CD14-positive monocyte (primary cell): Measurements from ENCODE around the gene ASPSCR1. TPM values are rescaled to one million over a fixed set of nuclear protein-coding genes. Genes with fewer than 3 reads are reported as not detected.

Source experiments
- DNase-seq, 3 donors: peaks; one replicate each; pipeline ENCODE4 v3.0.0-alpha.2; 2011 to 2022
- H2AFZ ChIP-seq: 2 replicates; pipeline ENCODE4 v1.6.0; 2012; ENCODE audit warnings: mild to moderate bottlenecking, low read depth, low read length, inconsistent platforms; ENCODE audit not compliant: insufficient read depth, poor library complexity, severe bottlenecking
- H3K27ac ChIP-seq, 2 donors: 1 replicate in 1 of 2; 2 replicates in 1 of 2; pipeline ENCODE4 v1.5.1; 2012 to 2013; ENCODE audit warnings: low read length in 2 of 2, control low read depth in 1 of 2, inconsistent platforms in 1 of 2, low read depth in 1 of 2, mild to moderate bottlenecking in 1 of 2
- H3K27me3 ChIP-seq, 2 donors: one replicate each; pipeline versions ENCODE4 v1.6.0 to v1.6.1; 2011 to 2013; ENCODE audit warnings: low read length in 2 of 2; ENCODE audit not compliant: control insufficient read depth in 2 of 2, insufficient read depth in 2 of 2
- H3K36me3 ChIP-seq, 2 donors: replicated peaks in 1 of 2; 1 replicate in 1 of 2; 2 replicates in 1 of 2; pipeline versions ENCODE4 v1.5.1 to v1.6.1; 2012 to 2013; ENCODE audit warnings: low read length in 2 of 2, control low read depth in 1 of 2, inconsistent platforms in 1 of 2, mild to moderate bottlenecking in 1 of 2; ENCODE audit not compliant: insufficient read depth in 2 of 2, control insufficient read depth in 1 of 2
- H3K4me1 ChIP-seq, 2 donors: 1 replicate in 1 of 2; 2 replicates in 1 of 2; pipeline versions ENCODE4 v1.5.1 to v1.6.1; 2012 to 2013; ENCODE audit warnings: low read length in 2 of 2, control low read depth in 1 of 2, inconsistent platforms in 1 of 2, mild to moderate bottlenecking in 1 of 2, moderate library complexity in 1 of 2; ENCODE audit not compliant: insufficient read depth in 2 of 2, control insufficient read depth in 1 of 2
- H3K4me2 ChIP-seq: replicated peaks from 2 replicates; pipeline ENCODE3; 2012; ENCODE audit warnings: low read length, moderate library complexity, mild to moderate bottlenecking; ENCODE audit not compliant: poor library complexity, severe bottlenecking; ENCODE audit errors: extremely low read depth
- H3K4me3 ChIP-seq, 3 experiments: fragments of 200-600 bp in 1 of 3; sonication (generic) in 1 of 3; replicated peaks in 1 of 3; 1 replicate in 2 of 3; 2 replicates in 1 of 3; pipeline ENCODE4 v1.5.1; 2011 to 2013; ENCODE audit warnings: low read length in 3 of 3, mild to moderate bottlenecking in 3 of 3, control low read depth in 2 of 3, low read depth in 2 of 3, inconsistent platforms in 1 of 3, moderate library complexity in 1 of 3
- H3K79me2 ChIP-seq: 2 replicates; pipeline ENCODE4 v1.6.0; 2012; ENCODE audit warnings: mild to moderate bottlenecking, control low read depth, inconsistent platforms, low read length, moderate library complexity; ENCODE audit not compliant: insufficient read depth
- H3K9ac ChIP-seq: 2 replicates; pipeline ENCODE4 v1.6.0; 2017; ENCODE audit warnings: low read length, mild to moderate bottlenecking; ENCODE audit not compliant: insufficient read depth, poor library complexity, severe bottlenecking
- H3K9me3 ChIP-seq, 2 donors: replicated peaks in 1 of 2; 1 replicate in 1 of 2; 2 replicates in 1 of 2; pipeline versions ENCODE4 v1.5.1 to v1.6.1; 2012 to 2013; ENCODE audit warnings: low read length in 2 of 2, control low read depth in 1 of 2; ENCODE audit not compliant: control insufficient read depth in 1 of 2, insufficient read depth in 1 of 2
- H4K20me1 ChIP-seq: 2 replicates; pipeline ENCODE4 v1.6.0; 2012; ENCODE audit warnings: mild to moderate bottlenecking, low read length, control low read depth, moderate library complexity; ENCODE audit not compliant: insufficient read depth
- H3K27ac Mint-ChIP-seq, 7 donors: one replicate each; pipeline ENCODE4 v1.8.0; 2020; ENCODE audit warnings: mild to moderate bottlenecking in 7 of 7, mixed read lengths in 7 of 7, moderate library complexity in 6 of 7, inconsistent platforms in 2 of 7
- H3K27me3 Mint-ChIP-seq, 3 donors: one replicate each; pipeline ENCODE4 v1.8.0; 2021 to 2022; ENCODE audit warnings: low read depth in 3 of 3, mild to moderate bottlenecking in 3 of 3, mixed read lengths in 3 of 3, moderate library complexity in 3 of 3, inconsistent platforms in 1 of 3
- H3K36me3 Mint-ChIP-seq, 2 donors: one replicate each; pipeline ENCODE4 v1.8.0; 2020; ENCODE audit warnings: mixed read lengths in 2 of 2, inconsistent platforms in 1 of 2, mild to moderate bottlenecking in 1 of 2
- H3K4me1 Mint-ChIP-seq: one replicate; pipeline ENCODE4 v1.8.0; 2020; ENCODE audit warnings: mild to moderate bottlenecking, mixed read lengths
- H3K4me3 Mint-ChIP-seq, 2 donors: one replicate each; pipeline ENCODE4 v1.8.0; 2020; ENCODE audit warnings: mild to moderate bottlenecking in 2 of 2, mixed read lengths in 2 of 2, moderate library complexity in 1 of 2
- H3K9me3 Mint-ChIP-seq, 7 donors: one replicate each; pipeline ENCODE4 v1.8.0; 2020 to 2022; ENCODE audit warnings: mixed read lengths in 7 of 7, mild to moderate bottlenecking in 6 of 7, moderate library complexity in 6 of 7, inconsistent platforms in 2 of 7
- CTCF ChIP-seq: fragments of 200-600 bp; IDR thresholded peaks from one replicate; pipeline ENCODE4 v1.8.0; 2022; ENCODE audit warnings: antibody characterized with exemption, mild to moderate bottlenecking
- WGBS: methylation state at CpG from one replicate; pipeline ENCODE4 v1.1.5; 2013; ENCODE audit warnings: missing lambda C conversion rate; ENCODE audit not compliant: insufficient coverage; 5-methylcytosine and 5-hydroxymethylcytosine counted together
- intact Hi-C, 2 donors: fragments of 100-400 bp; cut with micrococcal nuclease; formaldehyde crosslinking; loops; one replicate each; pipeline versions ENCODE4 v1.15.0 to v1.15.1; 2023
- polyA minus RNA-seq: library from RNA; depleted of rRNA, polyadenylated mRNA; stranded (reverse); fragments of >200 nt; gene quantifications from 2 replicates; pipeline ENCODE4 v1.2.3, GENCODE V29; 2012
- polyA plus RNA-seq, 3 donors: library from polyadenylated mRNA; depleted of rRNA in 1 of 3; unstranded in 2 of 3; stranded (reverse) in 1 of 3; fragments of 300-500 nt in 2 of 3; fragments of >200 nt in 1 of 3; fragmentation: Illumina TruSeq in 2 of 3; gene quantifications; 1 replicate in 2 of 3; 2 replicates in 1 of 3; pipeline ENCODE4 v1.2.3, GENCODE V29; 2012 to 2021
- total RNA-seq, 12 experiments: library from RNA in 1 of 12; stranded (reverse) in 1 of 12; fragments of 120-200 nt in 1 of 12; gene quantifications; one replicate each; pipeline ENCODE4 v1.2.4 and lab custom pipeline; 2013 to 2026; ENCODE audit warnings: mixed read lengths in 6 of 12, inconsistent platforms in 1 of 12

ASPSCR1 gene
- 26.8 TPM for total RNA-seq (2013)
- polyA plus RNA-seq (10 to 100 TPM; 25.5 to 31.9 (median 25.6) TPM), polyA minus RNA-seq (35.1 and 43.4 TPM in 2 replicates), total RNA-seq (lab: John Stamatoyannopoulos, UW) (3.0 to 20.7 (median 14.9) reads per million in 11 experiments)

DNA sequence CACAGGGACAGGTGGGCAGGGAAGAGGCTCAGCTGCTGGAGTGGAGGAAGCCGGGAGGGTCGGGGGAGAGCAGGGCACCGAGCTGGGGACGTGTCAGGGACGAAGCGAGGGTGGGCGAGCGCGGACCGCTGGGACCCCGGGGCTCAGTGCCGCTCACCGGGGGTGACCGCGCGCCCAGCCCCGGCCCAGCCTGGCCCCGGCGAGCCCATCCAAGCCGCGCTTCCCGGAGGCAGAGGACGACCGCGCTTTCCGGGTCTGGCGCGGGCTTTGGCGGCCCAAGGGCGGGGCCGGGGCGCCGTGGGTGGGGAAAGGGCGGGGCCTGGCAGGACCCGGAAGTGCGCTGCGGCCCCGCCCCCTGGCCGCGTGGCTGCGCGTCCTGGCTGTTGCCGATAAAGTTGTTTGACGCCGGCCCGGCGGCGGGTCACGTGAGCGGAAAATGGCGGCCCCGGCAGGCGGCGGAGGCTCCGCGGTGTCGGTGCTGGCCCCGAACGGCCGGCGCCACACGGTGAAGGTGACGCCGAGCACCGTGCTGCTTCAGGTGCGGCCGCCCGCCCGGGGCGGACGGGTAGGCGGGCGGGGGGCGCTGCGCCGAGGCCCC is at the start of gene ASPSCR1:
TSS of gene ASPSCR1 (plus strand) at position 419 of the 598 bp plus-strand sequence. CDS start at position 437, 18 bp downstream.
- H3K4me1 ChIP-seq, result peaks cover 20 to 24% of the 10 kb centered on the region in 2 donors
- H3K27ac Mint-ChIP-seq, result peak within 1 kb of the TSS; percentile 87 to 97 (median 91)

More for the DNA sequence above, at the start of gene ASPSCR1:
- peak within 1 kb of the TSS; percentile 95 to 98 for H3K4me3 Mint-ChIP-seq
- Histone ChIP-seq H3K4me3 (peak within 1 kb of the TSS; percentile 55 to 80 (median 75)), H3K9me3 (peaks cover 6 to 9% of the 10 kb centered on the region in 2 donors), H3K4me2 (peak within 1 kb of the TSS; percentile 92), H2AFZ (peak within 1 kb of the TSS; percentile 94), H3K79me2 (peaks cover 12% of the 10 kb centered on the region), H3K27ac (peak within 1 kb of the TSS; percentile 64 to 90), H3K9ac (peak within 1 kb of the TSS; percentile 93), H3K36me3 (peaks cover 3 to 9% of the 10 kb centered on the region in 2 donors), H3K27me3 (no peaks in the 10 kb centered on the region), H4K20me1 (no peaks in the 10 kb centered on the region)
- peaks cover 34% of the 10 kb centered on the region for H3K4me1 Mint-ChIP-seq
- H3K27me3 Mint-ChIP-seq, result peaks cover 5 to 7% (median 6%) of the 10 kb centered on the region in 3 donors
- peaks cover 12 to 25% of the 10 kb centered on the region in 2 donors for H3K36me3 Mint-ChIP-seq
- intact Hi-C loops, result loop anchor here (1.0 to 5.0 kb wide), 3 partner anchors 45 to 50 kb away; partner anchors contain the start of genes LRRC45 (in 2 of the 2), CENPX (in 1 of the 2) and MAFG (in 1 of the 2)
- DNase-seq, result peak; percentile 88 to 91 (median 89)
- no peak for TF ChIP-seq CTCF
- WGBS, result under 1% methylated on average over 76 of the region's 76 CpGs
- H3K9me3 Mint-ChIP-seq, result peaks cover 0 to 16% (median 11%) of the 10 kb centered on the region in 7 donors
